Body of pancreas (tissue), 4 donors: ENCODE data around the gene F11R.

Experiments
- POLR2A ChIP-seq, 3 donors: fragments of 450-650 bp; IDR thresholded peaks; one replicate each; pipeline ENCODE4 v1.6.1; 2016; ENCODE audit warnings: antibody characterized with exemption in 3 of 3, mild to moderate bottlenecking in 2 of 3
- TF ChIP-seq, protein P1 (sequence below), 7 experiments: fragments of 450-650 bp in 4 of 7; fragments of 200-600 bp in 3 of 7; sonication (generic) in 3 of 7; IDR thresholded peaks; one replicate each; pipeline ENCODE4 v1.5.1; 2016 to 2019; ENCODE audit warnings: antibody characterized with exemption in 7 of 7

DNA sequence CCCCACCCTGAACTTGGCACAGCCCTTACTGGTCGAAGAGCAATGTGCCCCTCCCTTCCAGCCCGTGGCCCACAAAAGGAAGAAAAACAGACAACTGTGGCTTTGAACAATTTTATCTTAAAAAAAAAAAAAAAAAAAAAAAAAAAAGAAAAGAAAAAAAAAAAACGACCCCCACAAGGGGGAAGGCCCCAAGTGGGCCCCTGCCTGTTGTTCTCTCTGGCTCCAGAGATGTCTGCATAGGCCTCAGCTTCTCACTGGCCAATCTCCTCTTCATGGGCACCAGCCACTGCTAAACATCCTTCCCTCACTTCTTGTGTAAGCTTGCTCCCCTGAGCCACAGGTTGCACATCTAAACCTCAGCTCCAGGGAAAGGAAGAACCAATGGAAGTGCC lies 18.2 kb upstream of the F11R start:
- TF ChIP-seq, protein P1, sequence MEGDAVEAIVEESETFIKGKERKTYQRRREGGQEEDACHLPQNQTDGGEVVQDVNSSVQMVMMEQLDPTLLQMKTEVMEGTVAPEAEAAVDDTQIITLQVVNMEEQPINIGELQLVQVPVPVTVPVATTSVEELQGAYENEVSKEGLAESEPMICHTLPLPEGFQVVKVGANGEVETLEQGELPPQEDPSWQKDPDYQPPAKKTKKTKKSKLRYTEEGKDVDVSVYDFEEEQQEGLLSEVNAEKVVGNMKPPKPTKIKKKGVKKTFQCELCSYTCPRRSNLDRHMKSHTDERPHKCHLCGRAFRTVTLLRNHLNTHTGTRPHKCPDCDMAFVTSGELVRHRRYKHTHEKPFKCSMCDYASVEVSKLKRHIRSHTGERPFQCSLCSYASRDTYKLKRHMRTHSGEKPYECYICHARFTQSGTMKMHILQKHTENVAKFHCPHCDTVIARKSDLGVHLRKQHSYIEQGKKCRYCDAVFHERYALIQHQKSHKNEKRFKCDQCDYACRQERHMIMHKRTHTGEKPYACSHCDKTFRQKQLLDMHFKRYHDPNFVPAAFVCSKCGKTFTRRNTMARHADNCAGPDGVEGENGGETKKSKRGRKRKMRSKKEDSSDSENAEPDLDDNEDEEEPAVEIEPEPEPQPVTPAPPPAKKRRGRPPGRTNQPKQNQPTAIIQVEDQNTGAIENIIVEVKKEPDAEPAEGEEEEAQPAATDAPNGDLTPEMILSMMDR (IDR thresholded peaks at IDR 0.05), result no peak
- TF ChIP-seq POLR2A (IDR thresholded peaks at IDR 0.05), result no peak
